DOHH2 (cell line): ENCODE results near the gene ZMIZ1.

Experiments
- H3F3A ChIP-seq: fragments of 200-600 bp; sonication (generic), shearing (Covaris generic); 2 replicates; pipeline ENCODE4 v1.6.0; 2016; ENCODE audit warnings: antibody characterized with exemption, mild to moderate bottlenecking; ENCODE audit not compliant: control insufficient read depth, insufficient read depth
- H3K27ac ChIP-seq: fragments of 200-600 bp; sonication (generic); 2 replicates; pipeline ENCODE4 v1.5.1; 2014; ENCODE audit warnings: low read depth, mild to moderate bottlenecking, low read length, moderate library complexity
- H3K27me3 ChIP-seq: fragments of 200-600 bp; sonication (generic); 2 replicates; pipeline ENCODE4 v1.6.1; 2014; ENCODE audit warnings: mild to moderate bottlenecking, low read length, mixed read lengths; ENCODE audit not compliant: control insufficient read depth
- H3K36me3 ChIP-seq: fragments of 200-600 bp; sonication (generic); 2 replicates; pipeline ENCODE4 v1.6.1; 2014; ENCODE audit warnings: mild to moderate bottlenecking, low read length, moderate library complexity, mixed read lengths; ENCODE audit not compliant: control insufficient read depth
- H3K4me1 ChIP-seq: fragments of 200-600 bp; sonication (generic); 2 replicates; pipeline ENCODE4 v1.6.1; 2014; ENCODE audit warnings: mild to moderate bottlenecking, low read length, mixed read lengths; ENCODE audit not compliant: control insufficient read depth
- H3K4me2 ChIP-seq: fragments of 200-600 bp; sonication (generic); 2 replicates; pipeline ENCODE4 v1.6.0; 2014; ENCODE audit warnings: mild to moderate bottlenecking, low read length, moderate library complexity
- H3K4me3 ChIP-seq: fragments of 200-600 bp; sonication (generic); 2 replicates; pipeline ENCODE4 v1.5.1; 2014; ENCODE audit warnings: mild to moderate bottlenecking, low read length, mixed read lengths
- H3K79me2 ChIP-seq: fragments of 200-600 bp; sonication (generic); 2 replicates; pipeline ENCODE4 v1.6.1; 2014; ENCODE audit warnings: mild to moderate bottlenecking, low read length, mixed read lengths; ENCODE audit not compliant: control insufficient read depth
- H3K9me2 ChIP-seq: fragments of 200-600 bp; sonication (generic); replicated peaks from 2 replicates; pipeline ENCODE4 v1.6.1; 2014; ENCODE audit warnings: mild to moderate bottlenecking, low read length, mixed read lengths; ENCODE audit not compliant: control insufficient read depth
- H3K9me3 ChIP-seq: fragments of 200-600 bp; sonication (generic); 2 replicates; pipeline ENCODE4 v1.6.1; 2014; ENCODE audit warnings: antibody characterized with exemption, low read length, mixed read lengths; ENCODE audit not compliant: control insufficient read depth, insufficient read depth
- H4K20me1 ChIP-seq: fragments of 200-600 bp; sonication (generic); 2 replicates; pipeline ENCODE4 v1.6.0; 2014; ENCODE audit warnings: low read depth, mild to moderate bottlenecking, antibody characterized with exemption, low read length, moderate library complexity; ENCODE audit not compliant: control insufficient read depth, insufficient read depth
- EZH2phosphoT487 ChIP-seq: fragments of 200-600 bp; sonication (generic); IDR thresholded peaks from 2 replicates; pipeline ENCODE4 v1.6.1; 2017; ENCODE audit warnings: borderline replicate concordance, mild to moderate bottlenecking, antibody characterized with exemption, low read length, moderate library complexity, mixed read lengths
- TF ChIP-seq, protein P1 (sequence below): fragments of 200-600 bp; sonication (generic); IDR thresholded peaks from one replicate; pipeline ENCODE4 v1.5.1; 2014; ENCODE audit warnings: antibody characterized with exemption, mild to moderate bottlenecking, low read depth, low read length; ENCODE audit not compliant: poor library complexity, severe bottlenecking

ZMIZ1 gene

DNA sequence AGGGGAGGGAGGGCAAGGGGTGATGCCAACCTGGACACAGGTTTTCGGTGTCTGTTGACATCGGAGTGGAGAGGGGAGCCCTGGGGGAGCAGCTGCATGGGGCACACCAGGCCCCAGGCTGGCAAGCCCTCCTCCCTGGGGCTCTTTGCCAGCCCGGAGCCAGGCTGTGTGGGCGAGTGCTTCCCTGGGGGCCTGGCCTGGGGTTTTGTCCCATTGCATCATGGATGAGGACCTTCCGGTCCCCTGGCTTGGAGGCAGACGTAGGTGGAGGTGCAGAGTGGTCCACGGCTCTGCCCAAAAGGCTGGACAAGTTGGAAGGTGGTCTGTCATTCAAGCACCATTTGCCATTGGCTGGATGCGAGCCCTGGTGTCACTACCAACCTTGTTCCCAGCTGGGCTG lies 34.8 kb downstream of the ZMIZ1 start:
- Histone ChIP-seq H3K9me3 (no peaks in the 10 kb centered on the region), H3K4me1 (peaks cover 44% of the 10 kb centered on the region), H3K36me3 (no peaks in the 10 kb centered on the region), H4K20me1 (peaks cover 2% of the 10 kb centered on the region; the same call in 1 of the 2 replicates), H3F3A (peaks cover 3% of the 10 kb centered on the region; the same call in 1 of the 2 replicates), H3K27me3 (0 out of 2 replicates have a peak, but pooled peaks cover 4% of the 10 kb centered on the region), H3K79me2 (no peaks in the 10 kb centered on the region), H3K4me2 (no peak overlapping the region), H3K4me3 (no peak overlapping the region), H3K27ac (no peak overlapping the region), H3K9me2 (no peaks in the 10 kb centered on the region)
- TF ChIP-seq, protein P1, sequence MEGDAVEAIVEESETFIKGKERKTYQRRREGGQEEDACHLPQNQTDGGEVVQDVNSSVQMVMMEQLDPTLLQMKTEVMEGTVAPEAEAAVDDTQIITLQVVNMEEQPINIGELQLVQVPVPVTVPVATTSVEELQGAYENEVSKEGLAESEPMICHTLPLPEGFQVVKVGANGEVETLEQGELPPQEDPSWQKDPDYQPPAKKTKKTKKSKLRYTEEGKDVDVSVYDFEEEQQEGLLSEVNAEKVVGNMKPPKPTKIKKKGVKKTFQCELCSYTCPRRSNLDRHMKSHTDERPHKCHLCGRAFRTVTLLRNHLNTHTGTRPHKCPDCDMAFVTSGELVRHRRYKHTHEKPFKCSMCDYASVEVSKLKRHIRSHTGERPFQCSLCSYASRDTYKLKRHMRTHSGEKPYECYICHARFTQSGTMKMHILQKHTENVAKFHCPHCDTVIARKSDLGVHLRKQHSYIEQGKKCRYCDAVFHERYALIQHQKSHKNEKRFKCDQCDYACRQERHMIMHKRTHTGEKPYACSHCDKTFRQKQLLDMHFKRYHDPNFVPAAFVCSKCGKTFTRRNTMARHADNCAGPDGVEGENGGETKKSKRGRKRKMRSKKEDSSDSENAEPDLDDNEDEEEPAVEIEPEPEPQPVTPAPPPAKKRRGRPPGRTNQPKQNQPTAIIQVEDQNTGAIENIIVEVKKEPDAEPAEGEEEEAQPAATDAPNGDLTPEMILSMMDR = no peak
- no peak for TF ChIP-seq EZH2phosphoT487

DNA sequence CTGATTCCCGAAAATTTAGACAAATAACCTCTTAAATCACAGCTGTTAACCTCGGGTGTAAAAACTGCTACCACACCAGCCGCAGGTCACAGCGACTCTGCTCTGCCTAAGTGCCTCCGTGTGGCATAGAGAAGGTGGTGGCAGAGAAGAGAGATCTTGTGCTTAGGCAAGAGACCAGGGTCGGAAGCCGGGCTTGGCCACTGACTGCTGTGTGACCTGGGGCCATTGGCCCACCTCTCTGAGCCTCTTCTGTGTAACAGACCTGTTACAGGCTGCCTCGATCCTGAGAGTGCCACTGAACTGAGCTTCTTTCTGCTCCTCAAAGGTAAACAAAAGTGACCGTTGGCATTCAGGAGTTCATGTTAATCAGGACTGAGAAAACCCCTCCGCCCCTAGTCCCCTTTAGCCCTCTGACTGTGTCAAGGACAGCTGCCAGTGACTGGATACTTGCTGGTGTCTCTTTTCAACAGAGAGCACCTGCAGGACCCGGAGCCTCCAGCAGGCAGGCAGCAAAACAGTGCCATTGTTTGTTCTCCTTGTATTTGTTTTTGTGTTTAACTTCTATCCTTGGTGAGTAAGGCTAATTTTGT lies 36.5 kb downstream of the ZMIZ1 start:
- no peak for TF ChIP-seq EZH2phosphoT487
- TF ChIP-seq, protein P1 = no peak
- Histone ChIP-seq H3K27me3 (0 out of 2 replicates have a peak, but pooled peaks cover 4% of the 10 kb centered on the region), H3K4me2 (no peak overlapping the region), H3K9me2 (no peaks in the 10 kb centered on the region), H4K20me1 (no peaks in the 10 kb centered on the region), H3K4me1 (peaks cover 37% of the 10 kb centered on the region), H3F3A (no peaks in the 10 kb centered on the region), H3K27ac (no peak overlapping the region), H3K79me2 (no peaks in the 10 kb centered on the region), H3K36me3 (no peaks in the 10 kb centered on the region), H3K9me3 (no peaks in the 10 kb centered on the region), H3K4me3 (no peak overlapping the region)

DNA sequence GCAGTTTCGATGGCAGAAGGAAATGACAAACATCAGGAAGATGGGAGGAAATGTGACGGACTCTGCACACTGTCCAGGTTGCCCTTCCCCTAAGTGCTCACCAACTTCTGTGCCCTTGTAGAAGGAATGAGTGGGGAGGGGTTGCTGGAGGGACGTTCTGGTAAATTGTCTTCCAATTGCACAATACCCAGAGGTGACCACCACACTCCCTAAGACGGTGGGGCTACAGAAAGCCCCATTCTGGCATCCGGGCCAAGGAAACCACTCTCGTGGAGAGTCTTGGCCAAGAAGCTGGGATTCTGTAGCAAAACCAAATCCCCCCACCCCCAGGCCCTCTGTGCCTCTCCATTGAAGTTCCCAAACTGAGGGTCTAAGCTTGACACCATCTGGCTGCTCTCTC lies 37.1 kb downstream of the ZMIZ1 start:
- Histone ChIP-seq H3K27ac (no peak overlapping the region), H3K27me3 (0 out of 2 replicates have a peak, but pooled peaks cover 4% of the 10 kb centered on the region), H3K4me3 (no peak overlapping the region), H3F3A (no peaks in the 10 kb centered on the region), H3K9me3 (no peaks in the 10 kb centered on the region), H3K36me3 (no peaks in the 10 kb centered on the region), H4K20me1 (no peaks in the 10 kb centered on the region), H3K9me2 (no peaks in the 10 kb centered on the region), H3K4me1 (peaks cover 32% of the 10 kb centered on the region), H3K79me2 (no peaks in the 10 kb centered on the region), H3K4me2 (no peak overlapping the region)
- no peak for TF ChIP-seq EZH2phosphoT487
- TF ChIP-seq, protein P1 = no peak
